K562 (cell line): ENCODE data around the gene CPED1. TPM values are rescaled to one million over a fixed set of nuclear protein-coding genes. Genes with fewer than 3 reads are reported as not detected.
A peak's percentile ranks its signal among the peaks of the same experiment; 100 is the strongest.

ENCODE experiments used
- ASH1L ChIP-seq: fragments of 450-650 bp; IDR thresholded peaks from 2 replicates; pipeline ENCODE4 v1.6.1; 2018; ENCODE audit warnings: borderline replicate concordance, mild to moderate bottlenecking, low read depth; ENCODE audit not compliant: partially characterized antibody
- ATF6 ChIP-seq: sonication (generic); formaldehyde crosslinking; IDR thresholded peaks from 2 replicates; pipeline ENCODE4 v1.4.0; 2020; ENCODE audit warnings: mild to moderate bottlenecking, missing genetic modification reagents
- CLOCK ChIP-seq: fragments of 250-450 bp; sonication (Bioruptor Pico); IDR thresholded peaks from 2 replicates; pipeline ENCODE4 v1.4.0; 2020; ENCODE audit warnings: mild to moderate bottlenecking, moderate library complexity, borderline replicate concordance
- IFI16 ChIP-seq: fragments of 250-450 bp; sonication (Bioruptor Pico); IDR thresholded peaks from 2 replicates; pipeline ENCODE4 v2.1.2; 2022; ENCODE audit warnings: mild to moderate bottlenecking, inconsistent platforms
- NFXL1 ChIP-seq: fragments of 450-650 bp; formaldehyde crosslinking; IDR thresholded peaks from 2 replicates; pipeline ENCODE4 v1.4.0; 2021; ENCODE audit warnings: mild to moderate bottlenecking
- NR4A1 ChIP-seq, 2 experiments: fragments of 250-450 bp in 1 of 2; fragments of 450-650 bp in 1 of 2; sonication (Bioruptor Pico) in 1 of 2; IDR thresholded peaks; 2 replicates each; pipeline versions ENCODE4 v1.4.0 to v1.6.1; 2016 to 2020; ENCODE audit warnings: mild to moderate bottlenecking in 2 of 2, missing compliant biosample characterization in 1 of 2, missing genetic modification characterization in 1 of 2, moderate library complexity in 1 of 2
- SMARCB1 ChIP-seq: IDR thresholded peaks from 2 replicates; pipeline ENCODE4 v1.6.1; 2011; ENCODE audit warnings: improper control_type of control experiment, low read depth; ENCODE audit not compliant: insufficient read length
- TAF7 ChIP-seq: fragments of 450-650 bp; IDR thresholded peaks from 2 replicates; pipeline ENCODE4 v1.6.1; 2016; ENCODE audit warnings: missing genetic modification characterization, missing compliant biosample characterization
- UBTF ChIP-seq, 2 experiments: IDR thresholded peaks; 2 replicates each; pipeline ENCODE4 v1.6.1; 2012; ENCODE audit warnings: improper control_type of control experiment in 2 of 2, low read depth in 2 of 2, low read length in 2 of 2, borderline replicate concordance in 1 of 2
- ZHX1 ChIP-seq: fragments of 150-350 bp; conservative IDR thresholded peaks from 2 replicates; pipeline ENCODE4 v1.6.1; 2014; ENCODE audit warnings: low read length
- ZNF143 ChIP-seq: sonication (generic); formaldehyde crosslinking; IDR thresholded peaks from 2 replicates; pipeline ENCODE4 v1.9.0; 2022; ENCODE audit warnings: mild to moderate bottlenecking, missing genetic modification reagents
- ZNF384 ChIP-seq: IDR thresholded peaks from 2 replicates; pipeline ENCODE4 v1.6.1; 2012; ENCODE audit warnings: low read depth, low read length, improper control_type of control experiment
- ZNF707 ChIP-seq: fragments of 250-450 bp; sonication (Bioruptor Pico); conservative IDR thresholded peaks from 2 replicates; pipeline ENCODE4 v1.8.0; 2022; ENCODE audit warnings: inconsistent platforms, mild to moderate bottlenecking, moderate library complexity
- polyA plus RNA-seq, 8 experiments: library from polyadenylated mRNA; depleted of rRNA in 4 of 8; stranded (reverse) in 5 of 8; unstranded in 3 of 8; fragments of >200 nt; fragmentation: Nextera tagmentation in 2 of 8; fragmentation: Illumina TruSeq in 1 of 8; extraction: Ambion mirVana in 2 of 8; extraction: Trizol in 1 of 8; gene quantifications; 2 replicates each; pipeline versions ENCODE4 v1.2.1 to v1.2.3, GENCODE V29; 2011 to 2014; ENCODE audit warnings: inconsistent platforms in 1 of 8, missing spikeins in 1 of 8
- total RNA-seq, 7 experiments: library from RNA; depleted of rRNA in 6 of 7; stranded (reverse); fragments of >200 nt in 6 of 7; fragmentation: Illumina TruSeq in 2 of 7; extraction: Trizol in 2 of 7; gene quantifications; 2 replicates each; pipeline versions ENCODE4 v1.2.1 to v1.2.3, GENCODE V29; 2011 to 2021; ENCODE audit warnings: low replicate concordance in 1 of 7
- TF ChIP-seq, protein P1 (sequence below): sonication (generic); formaldehyde crosslinking; IDR thresholded peaks from 2 replicates; pipeline ENCODE4 v1.8.0; 2022; ENCODE audit warnings: mild to moderate bottlenecking, missing genetic modification reagents

Gene CPED1
- total and polyA plus RNA-seq, 9 of the 15 experiments (the other 6 are each of a cell fraction or from before 2014, with no cell fraction given): 195 to 393 (median 290) TPM

DNA sequence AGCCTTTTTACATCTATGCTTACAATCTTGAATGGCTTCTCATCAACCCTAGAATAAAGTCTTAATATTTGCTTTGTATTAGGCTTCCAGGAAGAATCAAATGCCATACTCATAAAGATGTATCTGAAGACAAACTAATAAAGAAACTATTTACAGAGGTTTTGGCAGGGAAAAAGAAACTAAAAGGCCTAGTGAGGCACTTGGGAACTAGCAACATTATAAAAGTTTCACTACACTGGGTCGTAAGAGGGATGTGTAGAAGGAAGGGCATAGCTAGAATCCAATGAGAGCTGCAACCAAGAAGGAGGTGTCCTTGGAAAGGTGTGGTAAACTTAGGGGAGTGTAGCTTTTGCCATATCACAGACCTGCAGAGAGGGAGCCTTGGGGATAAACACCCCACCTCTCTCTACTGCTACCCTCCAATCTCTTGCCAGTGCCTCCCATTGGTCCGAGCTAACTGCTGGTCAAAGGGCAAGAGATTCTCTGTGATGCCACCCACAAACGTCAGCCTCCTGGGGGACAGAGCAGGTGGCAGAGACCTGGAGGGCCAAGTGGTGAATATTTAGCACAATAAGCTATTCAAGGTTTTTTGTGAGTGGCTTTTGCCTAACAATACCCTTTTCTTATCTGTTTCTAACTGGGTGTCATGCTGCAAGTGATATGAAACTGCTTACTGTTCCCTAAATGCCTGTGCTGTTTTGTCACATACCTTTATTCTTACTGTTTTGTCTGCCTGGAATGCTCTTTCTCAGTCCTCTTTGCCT, 60.7 kb downstream of the CPED1 start (continued):
- TF ChIP-seq SMARCB1 (no peak), IFI16 (peak; percentile 74; the same call in 1 of the 2 replicates), ZNF707 (0 out of 2 replicates have a peak, but pooled peaks have one; percentile 35), NR4A1 (CRISPR knock-in tag; IDR thresholded peaks at IDR 0.05) (no peak), NR4A1 (tag; IDR thresholded peaks at IDR 0.05) (peak; percentile 84; the same call in 1 of the 2 replicates), UBTF (IDR thresholded peaks at IDR 0.05; ENCODE audit: borderline replicate concordance in 1 of 2, low read depth in 2 of 2, low read length in 2 of 2) (no peak), NFXL1 (CRISPR knock-in tag) (no peak), ZHX1 (no peak), ATF6 (0 out of 2 replicates have a peak, but pooled peaks have one; percentile 65), TAF7 (tag) (no peak), ZNF143 (CRISPR knock-in tag) (no peak), ZNF384 (no peak), ASH1L (no peak), CLOCK (CRISPR knock-in tag) (0 out of 2 replicates have a peak, but pooled peaks have one; percentile 71)
- TF ChIP-seq, protein P1, sequence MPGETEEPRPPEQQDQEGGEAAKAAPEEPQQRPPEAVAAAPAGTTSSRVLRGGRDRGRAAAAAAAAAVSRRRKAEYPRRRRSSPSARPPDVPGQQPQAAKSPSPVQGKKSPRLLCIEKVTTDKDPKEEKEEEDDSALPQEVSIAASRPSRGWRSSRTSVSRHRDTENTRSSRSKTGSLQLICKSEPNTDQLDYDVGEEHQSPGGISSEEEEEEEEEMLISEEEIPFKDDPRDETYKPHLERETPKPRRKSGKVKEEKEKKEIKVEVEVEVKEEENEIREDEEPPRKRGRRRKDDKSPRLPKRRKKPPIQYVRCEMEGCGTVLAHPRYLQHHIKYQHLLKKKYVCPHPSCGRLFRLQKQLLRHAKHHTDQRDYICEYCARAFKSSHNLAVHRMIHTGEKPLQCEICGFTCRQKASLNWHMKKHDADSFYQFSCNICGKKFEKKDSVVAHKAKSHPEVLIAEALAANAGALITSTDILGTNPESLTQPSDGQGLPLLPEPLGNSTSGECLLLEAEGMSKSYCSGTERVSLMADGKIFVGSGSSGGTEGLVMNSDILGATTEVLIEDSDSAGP: no peak
